Lower lobe of right lung (tissue), 2 donors: ENCODE data around the gene RRP1. TPM values are rescaled to one million over a fixed set of nuclear protein-coding genes. Genes with fewer than 3 reads are reported as not detected.

Experiments
- ATAC-seq, 2 donors: fragments of 200-7000 bp; cut with Tn5 transposase; one replicate each; pipeline ENCODE4 v1.9.1; 2020 to 2022; ENCODE audit warnings: mild to moderate bottlenecking in 2 of 2, moderate library complexity in 2 of 2
- DNase-seq: peaks from one replicate; pipeline ENCODE4 v3.0.0-alpha.2; 2020
- H3K27ac ChIP-seq: fragments of 200-600 bp; one replicate; pipeline ENCODE4 v1.8.0; 2022
- H3K27me3 ChIP-seq: fragments of 200-600 bp; one replicate; pipeline ENCODE4 v1.8.0; 2022; ENCODE audit warnings: low read depth
- H3K36me3 ChIP-seq: fragments of 200-600 bp; one replicate; pipeline ENCODE4 v1.8.0; 2022; ENCODE audit warnings: mild to moderate bottlenecking
- H3K4me1 ChIP-seq: fragments of 200-600 bp; one replicate; pipeline ENCODE4 v1.8.0; 2022
- H3K4me3 ChIP-seq: fragments of 200-600 bp; one replicate; pipeline ENCODE4 v1.8.0; 2022; ENCODE audit warnings: mild to moderate bottlenecking
- H3K9me3 ChIP-seq: fragments of 200-600 bp; one replicate; pipeline ENCODE4 v1.8.0; 2022
- intact Hi-C: fragments of 100-400 bp; cut with DNase I; formaldehyde crosslinking; loops from one replicate; pipeline ENCODE4 v1.11.0; 2022
- total RNA-seq: library from RNA; stranded (reverse); fragmentation: NEBNext Ultra II Directional; extraction: Animal tissue kit (Norgen Biotek cat#: 25700); gene quantifications from one replicate; pipeline ENCODE4 v1.2.1, GENCODE V29; 2021
- TF ChIP-seq, protein P1 (sequence below): fragments of 200-600 bp; IDR thresholded peaks from one replicate; pipeline ENCODE4 v1.8.0; 2022; ENCODE audit warnings: antibody characterized with exemption, mild to moderate bottlenecking
- donor health status: DM: no; HTN: yes; CAD: no; lungs with severe emphysema.

The RRP1 gene
- total RNA-seq, 1 donor from 2014 or later, result 13.6 TPM

DNA sequence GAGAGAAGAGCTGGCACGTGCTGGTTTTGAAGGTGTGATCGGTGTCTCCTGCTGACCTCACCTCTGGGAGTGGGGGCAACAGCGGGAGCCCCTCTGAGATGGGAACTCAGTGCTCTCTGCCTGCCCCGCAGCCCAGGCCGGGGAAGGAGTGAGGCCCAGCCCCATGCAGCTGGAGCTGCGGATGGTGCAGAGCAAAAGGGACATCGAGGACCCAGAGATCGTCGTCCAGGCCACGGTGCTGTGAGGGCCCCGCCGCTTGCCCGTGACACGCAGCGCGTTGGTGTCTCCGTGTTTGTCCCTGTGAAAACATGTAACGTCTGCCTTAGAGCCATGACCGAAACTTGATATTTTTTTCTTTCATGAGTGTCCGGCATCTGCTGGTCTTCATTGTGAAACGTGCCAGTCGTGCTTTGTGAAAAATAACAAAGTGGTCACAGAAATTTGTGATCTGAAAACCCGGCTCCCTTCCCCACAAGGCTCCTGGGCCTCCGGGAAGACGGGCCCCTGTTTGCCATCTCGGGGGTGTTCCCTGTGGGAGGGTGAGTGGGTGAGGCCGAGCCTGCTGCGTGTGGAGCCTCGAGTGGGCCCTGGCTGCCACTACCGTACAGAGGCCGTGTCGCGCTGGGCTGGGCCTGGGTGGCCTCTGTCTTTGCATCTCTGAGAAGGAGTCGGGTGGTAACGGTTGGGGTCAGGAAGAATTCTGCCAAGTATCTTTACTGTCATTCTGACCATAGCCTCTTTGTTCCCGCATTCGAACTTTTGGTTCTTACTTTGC lies 33.4 kb upstream of the RRP1 start:
- Histone ChIP-seq H3K4me1 (peaks cover 21% of the 10 kb centered on the region), H3K36me3 (peaks cover 91% of the 10 kb centered on the region), H3K27me3 (no peaks in the 10 kb centered on the region), H3K27ac (no peak overlapping the region), H3K9me3 (no peaks in the 10 kb centered on the region), H3K4me3 (no peak overlapping the region)
- intact Hi-C loops, result no loop called here
- TF ChIP-seq, protein P1, sequence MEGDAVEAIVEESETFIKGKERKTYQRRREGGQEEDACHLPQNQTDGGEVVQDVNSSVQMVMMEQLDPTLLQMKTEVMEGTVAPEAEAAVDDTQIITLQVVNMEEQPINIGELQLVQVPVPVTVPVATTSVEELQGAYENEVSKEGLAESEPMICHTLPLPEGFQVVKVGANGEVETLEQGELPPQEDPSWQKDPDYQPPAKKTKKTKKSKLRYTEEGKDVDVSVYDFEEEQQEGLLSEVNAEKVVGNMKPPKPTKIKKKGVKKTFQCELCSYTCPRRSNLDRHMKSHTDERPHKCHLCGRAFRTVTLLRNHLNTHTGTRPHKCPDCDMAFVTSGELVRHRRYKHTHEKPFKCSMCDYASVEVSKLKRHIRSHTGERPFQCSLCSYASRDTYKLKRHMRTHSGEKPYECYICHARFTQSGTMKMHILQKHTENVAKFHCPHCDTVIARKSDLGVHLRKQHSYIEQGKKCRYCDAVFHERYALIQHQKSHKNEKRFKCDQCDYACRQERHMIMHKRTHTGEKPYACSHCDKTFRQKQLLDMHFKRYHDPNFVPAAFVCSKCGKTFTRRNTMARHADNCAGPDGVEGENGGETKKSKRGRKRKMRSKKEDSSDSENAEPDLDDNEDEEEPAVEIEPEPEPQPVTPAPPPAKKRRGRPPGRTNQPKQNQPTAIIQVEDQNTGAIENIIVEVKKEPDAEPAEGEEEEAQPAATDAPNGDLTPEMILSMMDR, result no peak
- DNase-seq, result no peak
- no peak for ATAC-seq

DNA sequence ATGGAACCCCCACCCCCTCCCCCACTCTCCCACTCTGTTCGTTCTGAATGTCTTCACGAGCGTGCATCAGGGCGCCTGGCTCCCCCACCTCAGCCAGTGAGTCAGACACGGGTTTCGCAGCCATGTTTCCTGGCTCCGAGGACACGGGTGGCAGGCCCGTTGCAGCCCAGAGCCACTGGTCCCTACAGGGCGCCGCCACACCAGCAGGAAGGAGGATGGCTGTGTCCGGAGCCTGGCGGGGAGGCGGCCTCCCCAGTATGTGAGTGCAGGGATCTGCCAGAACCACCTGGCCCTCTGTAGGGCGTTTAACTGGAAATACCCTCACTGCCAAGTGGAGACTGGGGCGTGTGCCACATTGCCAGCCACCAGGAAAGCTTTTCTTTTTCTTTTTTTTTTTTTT lies 31.8 kb upstream of the RRP1 start:
- intact Hi-C loops, result no loop called here
- Histone ChIP-seq H3K4me3 (no peak overlapping the region), H3K27ac (peak overlapping the region; percentile 67), H3K36me3 (peaks cover 89% of the 10 kb centered on the region), H3K4me1 (peaks cover 21% of the 10 kb centered on the region), H3K27me3 (no peaks in the 10 kb centered on the region), H3K9me3 (no peaks in the 10 kb centered on the region)
- peak; percentile 47 to 56 for ATAC-seq
- DNase-seq, result peak; percentile 62
- TF ChIP-seq, protein P1, result no peak

DNA sequence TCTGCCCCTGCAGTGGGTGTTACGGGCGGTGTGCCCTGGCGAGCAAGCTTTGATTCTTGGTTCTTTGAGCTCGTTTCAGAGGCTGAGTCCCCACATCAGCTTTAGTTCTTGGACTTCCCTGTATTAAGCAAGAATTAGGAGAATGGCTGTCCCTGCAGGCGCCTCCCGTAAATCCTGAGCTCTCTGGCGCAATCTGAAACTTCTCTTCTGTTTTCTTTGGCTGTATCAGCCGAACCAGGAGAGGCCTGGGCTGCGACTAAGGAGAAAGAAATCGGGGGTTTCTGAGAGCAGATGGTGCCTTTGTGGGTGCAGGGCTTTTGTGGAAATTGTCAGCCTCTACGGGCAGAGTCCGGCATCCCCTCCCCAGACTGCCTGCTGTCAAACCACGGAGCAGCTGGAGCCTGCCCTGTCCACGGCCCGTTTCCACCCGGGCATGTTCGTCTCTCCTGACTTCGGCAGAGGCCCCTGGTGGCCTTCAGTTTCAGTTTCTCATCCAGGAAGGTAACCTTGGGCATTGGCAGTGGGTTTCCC lies 31.2 kb upstream of the RRP1 start:
- H3K36me3 ChIP-seq, result peaks cover 87% of the 10 kb centered on the region
- peaks cover 21% of the 10 kb centered on the region for H3K4me1 ChIP-seq
- intact Hi-C loops, result no loop called here
- no peaks in the 10 kb centered on the region for H3K9me3 ChIP-seq
- TF ChIP-seq, protein P1, result no peak
- H3K27me3 ChIP-seq, result no peaks in the 10 kb centered on the region
- H3K27ac ChIP-seq, result peak overlapping the region; percentile 67
- ATAC-seq (peak; percentile 54 to 64), DNase-seq (no peak)
- peak overlapping the region; percentile 19 for H3K4me3 ChIP-seq

DNA sequence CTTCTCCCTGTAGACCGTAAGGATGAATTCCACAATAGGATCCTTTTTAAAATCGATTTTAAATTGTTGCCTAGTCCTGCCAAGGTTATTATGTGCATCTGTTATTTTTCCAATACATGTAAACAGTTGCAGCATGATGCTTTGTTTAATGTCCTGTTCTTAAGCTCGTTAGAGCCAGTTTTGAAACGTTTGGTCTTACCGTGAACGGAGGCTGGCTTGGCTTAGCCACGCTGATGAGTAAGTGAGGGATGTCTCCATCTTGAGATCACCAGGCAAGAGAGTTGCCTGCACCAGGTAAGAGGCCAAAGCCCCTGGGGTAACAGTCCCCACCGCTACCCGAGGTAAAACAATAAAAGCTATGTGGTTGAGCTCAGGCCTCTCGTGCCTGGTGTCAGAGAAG lies 30.6 kb upstream of the RRP1 start:
- Histone ChIP-seq H3K27ac (peak overlapping the region; percentile 67), H3K4me3 (peak overlapping the region; percentile 19), H3K36me3 (peaks cover 80% of the 10 kb centered on the region), H3K9me3 (no peaks in the 10 kb centered on the region), H3K27me3 (no peaks in the 10 kb centered on the region), H3K4me1 (peaks cover 21% of the 10 kb centered on the region)
- TF ChIP-seq, protein P1, result no peak
- intact Hi-C loops, result no loop called here
- DNase-seq, result no peak
- no peak for ATAC-seq

DNA sequence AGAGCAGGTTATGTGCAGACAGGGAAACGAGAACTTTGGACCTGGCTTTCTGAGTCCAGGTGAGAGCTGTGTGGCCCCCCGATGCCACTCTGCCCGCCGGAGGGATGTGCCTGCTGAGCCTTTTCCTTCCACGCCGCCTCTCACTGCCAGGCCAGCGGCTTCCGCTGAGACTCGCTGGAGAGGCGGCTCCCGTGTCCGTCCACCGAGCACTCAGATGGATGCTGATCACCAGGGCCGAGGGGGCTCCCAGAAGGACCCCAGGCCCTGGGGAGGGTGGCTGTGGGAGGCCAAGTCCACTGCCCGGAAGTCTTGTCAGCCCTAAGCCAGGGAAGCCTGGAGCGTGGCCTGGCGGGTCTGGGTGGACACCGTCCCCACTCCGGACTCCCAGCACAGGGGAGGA lies 29.7 kb upstream of the RRP1 start:
- ATAC-seq, result no peak
- no peaks in the 10 kb centered on the region for H3K9me3 ChIP-seq
- H3K27me3 ChIP-seq, result no peaks in the 10 kb centered on the region
- intact Hi-C loops, result no loop called here
- TF ChIP-seq, protein P1, result no peak
- no peak for DNase-seq
- H3K4me1 ChIP-seq, result peaks cover 21% of the 10 kb centered on the region
- H3K27ac ChIP-seq, result no peak overlapping the region
- peaks cover 72% of the 10 kb centered on the region for H3K36me3 ChIP-seq
- no peak overlapping the region for H3K4me3 ChIP-seq
